ENCODE measurements around the gene DPCD.

DNA sequence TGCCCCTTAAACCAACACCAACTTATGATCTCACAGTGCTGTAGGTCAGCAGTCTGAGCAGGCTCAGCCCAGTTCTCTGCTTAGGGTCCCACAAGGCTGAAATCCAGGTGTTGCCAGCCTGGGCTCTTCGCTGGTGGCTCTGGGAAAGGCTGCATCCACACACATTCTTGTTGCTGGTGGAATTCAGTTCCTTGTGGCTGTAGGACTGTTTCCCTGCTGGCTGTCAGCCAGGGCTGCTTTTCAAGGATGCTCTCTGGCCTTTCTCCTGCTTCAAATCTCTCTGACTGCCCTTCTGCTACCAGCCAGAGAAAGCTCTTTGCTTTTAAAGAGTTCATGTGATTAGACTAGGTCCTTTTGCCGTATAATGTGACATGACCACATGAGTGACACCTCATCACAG, 15.3 kb upstream of the DPCD start:
- TF ChIP-seq, protein P1, sequence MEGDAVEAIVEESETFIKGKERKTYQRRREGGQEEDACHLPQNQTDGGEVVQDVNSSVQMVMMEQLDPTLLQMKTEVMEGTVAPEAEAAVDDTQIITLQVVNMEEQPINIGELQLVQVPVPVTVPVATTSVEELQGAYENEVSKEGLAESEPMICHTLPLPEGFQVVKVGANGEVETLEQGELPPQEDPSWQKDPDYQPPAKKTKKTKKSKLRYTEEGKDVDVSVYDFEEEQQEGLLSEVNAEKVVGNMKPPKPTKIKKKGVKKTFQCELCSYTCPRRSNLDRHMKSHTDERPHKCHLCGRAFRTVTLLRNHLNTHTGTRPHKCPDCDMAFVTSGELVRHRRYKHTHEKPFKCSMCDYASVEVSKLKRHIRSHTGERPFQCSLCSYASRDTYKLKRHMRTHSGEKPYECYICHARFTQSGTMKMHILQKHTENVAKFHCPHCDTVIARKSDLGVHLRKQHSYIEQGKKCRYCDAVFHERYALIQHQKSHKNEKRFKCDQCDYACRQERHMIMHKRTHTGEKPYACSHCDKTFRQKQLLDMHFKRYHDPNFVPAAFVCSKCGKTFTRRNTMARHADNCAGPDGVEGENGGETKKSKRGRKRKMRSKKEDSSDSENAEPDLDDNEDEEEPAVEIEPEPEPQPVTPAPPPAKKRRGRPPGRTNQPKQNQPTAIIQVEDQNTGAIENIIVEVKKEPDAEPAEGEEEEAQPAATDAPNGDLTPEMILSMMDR (IDR thresholded peaks at IDR 0.05): no peak
- no peak for TF ChIP-seq POLR2A (IDR thresholded peaks at IDR 0.05)
